GM12878 (cell line): Measurements from ENCODE around the gene RABL2A. TPM values are rescaled to one million over a fixed set of nuclear protein-coding genes. Genes with fewer than 3 reads are reported as not detected.

Experiments used
- ATAC-seq: fragments of 200-7000 bp; cut with Tn5 transposase; 3 replicates; pipeline ENCODE4 v1.9.1; 2020; ENCODE audit warnings: mild to moderate bottlenecking, moderate library complexity
- BruUV-seq: library from RNA; stranded (reverse); fragments of 400-500 nt; replicated peaks from 2 replicates; lab custom pipeline; 2021; lab: Mats Ljungman, UMichigan
- CTCF ChIA-PET: fragments of 300-600 bp; sonication (Branson Sonifier 250); formaldehyde crosslinking; extraction: SDS; loops from one replicate; lab custom pipeline; 2021; ENCODE audit warnings: inconsistent platforms; lab: Yijun Ruan, JAX
- POLR2A ChIA-PET: fragments of 350-600 bp; formaldehyde crosslinking; extraction: SDS; loops from one replicate; lab custom pipeline; 2021; ENCODE audit warnings: inconsistent platforms; lab: Charles Lee
- RAD21 ChIA-PET: fragments of 300-600 bp; sonication (Branson Sonifier 250); formaldehyde crosslinking; loops from one replicate; lab custom pipeline; 2023; ENCODE audit warnings: antibody characterized with exemption; ENCODE audit not compliant: unreplicated experiment; lab: Charles Lee
- SMC1A ChIA-PET: fragments of 300-600 bp; sonication (Branson Sonifier 250); formaldehyde crosslinking; loops from one replicate; lab custom pipeline; 2023; ENCODE audit not compliant: unreplicated experiment, uncharacterized antibody; lab: Charles Lee
- DNase-seq: peaks from one replicate; pipeline ENCODE4 v3.0.0-alpha.2; 2011; ENCODE audit warnings: low read depth, low spot score
- FAIRE-seq: peaks from 3 replicates; lab custom pipeline; 2011; peaks lifted over from hg19 to GRCh38; lab: Jason Lieb, UNC
- H2AFZ ChIP-seq: 2 replicates; pipeline ENCODE4 v1.6.0; 2011; ENCODE audit warnings: low read depth, low read length, control low read depth; ENCODE audit not compliant: control insufficient read depth
- H3K27ac ChIP-seq: 2 replicates; pipeline ENCODE4 v1.5.1; 2011; ENCODE audit warnings: control low read depth; ENCODE audit not compliant: control insufficient read depth, insufficient read depth
- H3K27me3 ChIP-seq, 2 experiments: replicated peaks in 1 of 2; 2 replicates each; pipeline versions ENCODE4 v1.6.0 to v1.6.1; 2011; ENCODE audit warnings: low read length in 1 of 2; ENCODE audit not compliant: control insufficient read depth in 2 of 2, insufficient read depth in 2 of 2
- H3K36me3 ChIP-seq, 2 experiments: 2 replicates each; pipeline ENCODE4 v1.5.1; 2011; ENCODE audit warnings: low read length in 1 of 2; ENCODE audit not compliant: control insufficient read depth in 2 of 2, insufficient read depth in 2 of 2
- H3K4me1 ChIP-seq: 2 replicates; pipeline ENCODE4 v1.6.1; 2011; ENCODE audit warnings: mild to moderate bottlenecking, low read length, moderate library complexity, mixed read lengths; ENCODE audit not compliant: control insufficient read depth, insufficient read depth
- H3K4me2 ChIP-seq: 2 replicates; pipeline ENCODE4 v1.6.0; 2011; ENCODE audit warnings: control low read depth; ENCODE audit not compliant: control insufficient read depth, insufficient read depth
- H3K4me3 ChIP-seq: fragments of 200-600 bp; sonication (generic); 2 replicates; pipeline ENCODE4 v1.5.1; 2016
- H3K79me2 ChIP-seq: 2 replicates; pipeline ENCODE4 v1.6.0; 2011; ENCODE audit warnings: low read length; ENCODE audit not compliant: control insufficient read depth, insufficient read depth
- H3K9ac ChIP-seq: 2 replicates; pipeline ENCODE4 v1.8.0; 2011; ENCODE audit warnings: low read length, control low read depth, mixed read lengths; ENCODE audit not compliant: control insufficient read depth, insufficient read depth
- H3K9me3 ChIP-seq: replicated peaks from 3 replicates; pipeline ENCODE4 v1.5.1; 2011; ENCODE audit warnings: mild to moderate bottlenecking, low read length; ENCODE audit not compliant: control insufficient read depth, insufficient read depth
- H4K20me1 ChIP-seq: 2 replicates; pipeline ENCODE4 v1.6.0; 2011; ENCODE audit not compliant: control insufficient read depth, insufficient read depth
- CREM ChIP-seq: IDR thresholded peaks from 2 replicates; pipeline ENCODE4 v1.6.1; 2014; ENCODE audit warnings: antibody characterized with exemption, low read depth
- HDGF ChIP-seq: fragments of 450-650 bp; IDR thresholded peaks from 2 replicates; pipeline ENCODE4 v1.6.1; 2016; ENCODE audit warnings: antibody characterized with exemption
- JUND ChIP-seq: IDR thresholded peaks from 2 replicates; pipeline ENCODE4 v1.6.1; 2012; ENCODE audit warnings: low read depth, mild to moderate bottlenecking, low read length, improper control_type of control experiment, moderate library complexity
- KDM1A ChIP-seq: fragments of 200-600 bp; sonication (generic); IDR thresholded peaks from 2 replicates; pipeline ENCODE4 v1.6.1; 2016; ENCODE audit warnings: borderline replicate concordance
- MEF2A ChIP-seq: IDR thresholded peaks from 2 replicates; pipeline ENCODE4 v1.6.1; 2011; ENCODE audit warnings: low read depth, mild to moderate bottlenecking, low read length, moderate library complexity; ENCODE audit not compliant: insufficient read depth
- NFYA ChIP-seq: IDR thresholded peaks from 2 replicates; pipeline ENCODE4 v1.6.1; 2011; ENCODE audit warnings: low read depth, mild to moderate bottlenecking, low read length, improper control_type of control experiment, borderline replicate concordance
- TBL1XR1 ChIP-seq: IDR thresholded peaks from 2 replicates; pipeline ENCODE4 v1.6.1; 2012; ENCODE audit warnings: low read depth, low read length, improper control_type of control experiment
- TCF12 ChIP-seq: IDR thresholded peaks from 2 replicates; pipeline ENCODE4 v1.6.1; 2011; ENCODE audit warnings: low read depth, mild to moderate bottlenecking, low read length
- ZNF217 ChIP-seq: fragments of 450-650 bp; IDR thresholded peaks from 2 replicates; pipeline ENCODE4 v1.6.1; 2017; ENCODE audit warnings: antibody characterized with exemption, mild to moderate bottlenecking
- ZZZ3 ChIP-seq: IDR thresholded peaks from 2 replicates; pipeline ENCODE4 v1.6.1; 2011; ENCODE audit warnings: low read depth; ENCODE audit not compliant: control insufficient read depth, insufficient read length
- WGBS: methylation state at CpG from one replicate; pipeline ENCODE4 v1.1.6; 2016; ENCODE audit warnings: low lambda C conversion rate; ENCODE audit not compliant: insufficient replicate concordance, insufficient coverage; ENCODE audit errors: missing lambda C conversion rate; 5-methylcytosine and 5-hydroxymethylcytosine counted together
- in situ Hi-C: fragments of 300-500 bp; cut with MboI; formaldehyde crosslinking; loops from 9 replicates; pipeline ENCODE4 v1.14.3; 2018; ENCODE audit warnings: mixed read lengths
- intact Hi-C: fragments of 100-400 bp; cut with micrococcal nuclease; formaldehyde crosslinking; loops from one replicate; pipeline ENCODE4 v1.14.2; 2022; ENCODE audit not compliant: unreplicated experiment
- polyA plus RNA-seq, 11 experiments: library from polyadenylated mRNA; depleted of rRNA in 4 of 11; unstranded in 6 of 11; stranded (reverse) in 5 of 11; fragments of >200 nt; fragmentation: Nextera tagmentation in 4 of 11; fragmentation: Illumina TruSeq in 1 of 11; extraction: Ambion mirVana in 4 of 11; extraction: Trizol in 1 of 11; gene quantifications; 1 replicate in 1 of 11; 2 replicates in 10 of 11; pipeline versions ENCODE4 v1.2.1 to v1.2.3, GENCODE V29; 2011 to 2016; ENCODE audit warnings: inconsistent platforms in 2 of 11, missing spikeins in 2 of 11, low read depth in 1 of 11
- total RNA-seq, 4 experiments: library from RNA; depleted of rRNA in 3 of 4; stranded (reverse); fragments of >200 nt in 3 of 4; fragmentation: Illumina TruSeq in 1 of 4; extraction: Trizol in 1 of 4; gene quantifications; 2 replicates each; pipeline versions ENCODE4 v1.2.1 to v1.2.3, GENCODE V29; 2013 to 2021
- TF ChIP-seq, protein P1 (sequence below): fragments of 450-650 bp; formaldehyde crosslinking; IDR thresholded peaks from 2 replicates; pipeline ENCODE4 v1.4.0; 2022; ENCODE audit warnings: mild to moderate bottlenecking, moderate library complexity
- TF ChIP-seq, protein P2 (sequence below): IDR thresholded peaks from 2 replicates; pipeline ENCODE4 v1.6.1; 2011; ENCODE audit warnings: borderline replicate concordance, low read depth, mild to moderate bottlenecking, moderate library complexity, mixed read lengths, low read length; ENCODE audit not compliant: insufficient read depth; ENCODE audit errors: extremely low read length
- TF ChIP-seq, protein P3 (sequence below): fragments of 150-350 bp; IDR thresholded peaks from 2 replicates; pipeline ENCODE4 v1.6.1; 2016; ENCODE audit warnings: low read depth, low read length

The RABL2A gene
- total and polyA plus RNA-seq, 10 of the 15 experiments (the other 5 are each of a cell fraction or from before 2014, with no cell fraction given) = 0.87 to 17.9 (median 9.7) TPM

DNA sequence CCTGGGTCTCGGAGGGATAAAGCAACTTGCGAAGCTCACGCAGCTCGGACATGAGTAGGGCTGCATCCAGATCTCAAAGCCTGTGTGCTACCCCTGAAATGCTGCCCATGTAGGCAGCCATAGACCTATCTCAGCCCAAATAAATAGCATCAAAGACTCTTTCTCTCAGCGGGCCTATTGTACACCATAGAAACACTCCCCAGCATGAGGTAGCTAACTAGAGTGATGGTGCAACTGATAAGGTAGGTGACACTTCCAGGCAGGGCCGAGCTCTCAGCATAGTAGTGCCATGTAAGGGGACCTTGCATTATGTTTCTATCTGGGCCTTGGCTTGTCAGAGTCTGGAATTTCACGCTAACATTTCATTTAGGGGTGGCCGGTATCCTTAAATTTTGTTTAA is 52.4 kb downstream of the RABL2A start (continued):
- TF ChIP-seq, protein P1, sequence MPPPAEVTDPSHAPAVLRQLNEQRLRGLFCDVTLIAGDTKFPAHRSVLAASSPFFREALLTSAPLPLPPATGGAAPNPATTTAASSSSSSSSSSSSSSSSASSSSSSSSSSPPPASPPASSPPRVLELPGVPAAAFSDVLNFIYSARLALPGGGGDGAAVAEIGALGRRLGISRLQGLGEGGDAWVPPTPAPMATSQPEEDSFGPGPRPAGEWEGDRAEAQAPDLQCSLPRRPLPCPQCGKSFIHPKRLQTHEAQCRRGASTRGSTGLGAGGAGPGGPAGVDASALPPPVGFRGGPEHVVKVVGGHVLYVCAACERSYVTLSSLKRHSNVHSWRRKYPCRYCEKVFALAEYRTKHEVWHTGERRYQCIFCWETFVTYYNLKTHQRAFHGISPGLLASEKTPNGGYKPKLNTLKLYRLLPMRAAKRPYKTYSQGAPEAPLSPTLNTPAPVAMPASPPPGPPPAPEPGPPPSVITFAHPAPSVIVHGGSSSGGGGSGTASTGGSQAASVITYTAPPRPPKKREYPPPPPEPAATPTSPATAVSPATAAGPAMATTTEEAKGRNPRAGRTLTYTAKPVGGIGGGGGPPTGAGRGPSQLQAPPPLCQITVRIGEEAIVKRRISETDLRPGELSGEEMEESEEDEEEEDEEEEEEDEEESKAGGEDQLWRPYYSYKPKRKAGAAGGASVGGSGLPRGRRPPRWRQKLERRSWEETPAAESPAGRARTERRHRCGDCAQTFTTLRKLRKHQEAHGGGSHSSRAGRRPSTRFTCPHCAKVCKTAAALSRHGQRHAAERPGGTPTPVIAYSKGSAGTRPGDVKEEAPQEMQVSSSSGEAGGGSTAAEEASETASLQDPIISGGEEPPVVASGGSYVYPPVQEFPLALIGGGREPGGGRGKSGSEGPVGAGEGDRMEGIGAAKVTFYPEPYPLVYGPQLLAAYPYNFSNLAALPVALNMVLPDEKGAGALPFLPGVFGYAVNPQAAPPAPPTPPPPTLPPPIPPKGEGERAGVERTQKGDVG = no peak
- no peak for TF ChIP-seq MEF2A
- TF ChIP-seq, protein P2, sequence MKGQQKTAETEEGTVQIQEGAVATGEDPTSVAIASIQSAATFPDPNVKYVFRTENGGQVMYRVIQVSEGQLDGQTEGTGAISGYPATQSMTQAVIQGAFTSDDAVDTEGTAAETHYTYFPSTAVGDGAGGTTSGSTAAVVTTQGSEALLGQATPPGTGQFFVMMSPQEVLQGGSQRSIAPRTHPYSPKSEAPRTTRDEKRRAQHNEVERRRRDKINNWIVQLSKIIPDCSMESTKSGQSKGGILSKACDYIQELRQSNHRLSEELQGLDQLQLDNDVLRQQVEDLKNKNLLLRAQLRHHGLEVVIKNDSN = no peak
- TF ChIP-seq JUND = no peak
- TF ChIP-seq ZNF217 = no peak
- TF ChIP-seq NFYA = no peak
- TF ChIP-seq CREM = no peak
- no peak for TF ChIP-seq ZZZ3
- no peak for TF ChIP-seq TCF12

DNA sequence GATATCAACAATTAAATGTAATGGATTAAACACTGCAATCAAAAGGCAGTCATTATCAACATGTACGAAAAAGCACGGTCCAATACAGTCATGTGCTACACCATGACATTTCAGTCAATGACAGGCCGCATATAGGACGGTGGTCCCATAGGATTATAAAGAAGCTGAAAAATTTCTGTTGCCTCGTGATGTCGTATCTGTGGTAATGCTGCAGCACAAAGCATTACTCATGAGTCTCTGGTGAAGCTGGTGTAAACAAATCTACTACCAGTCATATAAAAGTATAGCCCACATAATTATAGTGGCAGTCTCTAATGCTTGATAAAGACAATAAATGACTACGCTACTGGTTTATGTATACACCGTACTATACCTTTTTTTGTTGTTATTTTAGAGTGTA is 58.4 kb downstream of the RABL2A start:
- CTCF ChIA-PET = interaction anchor here (1.0 to 1.8 kb wide), 3 partner anchors 15 to 16 kb away, joined by 3 to 8 read pairs (median 4); no protein-coding TSS in a partner anchor
- H3K4me1 ChIP-seq = no peaks in the 10 kb centered on the region
- intact Hi-C loops (no loop called here), in situ Hi-C loops (no loop called here)
- no peaks in the 10 kb centered on the region for H3K9me3 ChIP-seq
- FAIRE-seq (no peak), ATAC-seq (no peak), DNase-seq (no peak)
- no peak overlapping the region for H3K9ac ChIP-seq
- SMC1A ChIA-PET = interaction anchor here (1.6 to 1.7 kb wide), 3 partner anchors 8 to 14 kb away, joined by 4 to 10 read pairs (median 8); no protein-coding TSS in a partner anchor
- no peaks in the 10 kb centered on the region for H3K79me2 ChIP-seq
- no TSS peak for BruUV-seq
- H3K4me2 ChIP-seq = no peak overlapping the region
- POLR2A ChIA-PET = no interaction called here
- H3K27me3 ChIP-seq = no peaks in the 10 kb centered on the region
- H4K20me1 ChIP-seq = no peaks in the 10 kb centered on the region
- WGBS = 85% methylated on average over 8 of the region's 8 CpGs
- RAD21 ChIA-PET = no interaction called here
- H3K4me3 ChIP-seq = no peak overlapping the region
- H3K27ac ChIP-seq = no peak overlapping the region
- no peak overlapping the region for H2AFZ ChIP-seq
- no peaks in the 10 kb centered on the region for H3K36me3 ChIP-seq
- TF ChIP-seq, protein P3, sequence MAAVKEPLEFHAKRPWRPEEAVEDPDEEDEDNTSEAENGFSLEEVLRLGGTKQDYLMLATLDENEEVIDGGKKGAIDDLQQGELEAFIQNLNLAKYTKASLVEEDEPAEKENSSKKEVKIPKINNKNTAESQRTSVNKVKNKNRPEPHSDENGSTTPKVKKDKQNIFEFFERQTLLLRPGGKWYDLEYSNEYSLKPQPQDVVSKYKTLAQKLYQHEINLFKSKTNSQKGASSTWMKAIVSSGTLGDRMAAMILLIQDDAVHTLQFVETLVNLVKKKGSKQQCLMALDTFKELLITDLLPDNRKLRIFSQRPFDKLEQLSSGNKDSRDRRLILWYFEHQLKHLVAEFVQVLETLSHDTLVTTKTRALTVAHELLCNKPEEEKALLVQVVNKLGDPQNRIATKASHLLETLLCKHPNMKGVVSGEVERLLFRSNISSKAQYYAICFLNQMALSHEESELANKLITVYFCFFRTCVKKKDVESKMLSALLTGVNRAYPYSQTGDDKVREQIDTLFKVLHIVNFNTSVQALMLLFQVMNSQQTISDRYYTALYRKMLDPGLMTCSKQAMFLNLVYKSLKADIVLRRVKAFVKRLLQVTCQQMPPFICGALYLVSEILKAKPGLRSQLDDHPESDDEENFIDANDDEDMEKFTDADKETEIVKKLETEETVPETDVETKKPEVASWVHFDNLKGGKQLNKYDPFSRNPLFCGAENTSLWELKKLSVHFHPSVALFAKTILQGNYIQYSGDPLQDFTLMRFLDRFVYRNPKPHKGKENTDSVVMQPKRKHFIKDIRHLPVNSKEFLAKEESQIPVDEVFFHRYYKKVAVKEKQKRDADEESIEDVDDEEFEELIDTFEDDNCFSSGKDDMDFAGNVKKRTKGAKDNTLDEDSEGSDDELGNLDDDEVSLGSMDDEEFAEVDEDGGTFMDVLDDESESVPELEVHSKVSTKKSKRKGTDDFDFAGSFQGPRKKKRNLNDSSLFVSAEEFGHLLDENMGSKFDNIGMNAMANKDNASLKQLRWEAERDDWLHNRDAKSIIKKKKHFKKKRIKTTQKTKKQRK = no peak
- TF ChIP-seq TBL1XR1 = no peak
- no peak for TF ChIP-seq KDM1A
- no peak for TF ChIP-seq HDGF
- TF ChIP-seq, protein P1 = no peak
